ENCODE results near the gene ZFP36L2. TPM values are rescaled to one million over a fixed set of nuclear protein-coding genes. Genes with fewer than 3 reads are reported as not detected.

Gene ZFP36L2
- total and polyA plus RNA-seq, 2 donors (not counting 3 experiments of a cell fraction or from before 2014, with no cell fraction given), result 14.5 to 75.9 TPM

- Histone ChIP-seq H3K27ac (ENCODE audit: insufficient read depth, low read depth, low read length) (peak overlapping the region; percentile 92), H3K9me3 (replicated peaks; ENCODE audit: control insufficient read depth, insufficient read depth, low read length) (no peaks in the 10 kb centered on the region), H3K9me1 (replicated peaks; ENCODE audit: control insufficient read depth, extremely low read depth, insufficient read depth, low read length) (no peaks in the 10 kb centered on the region), H4K20me1 (replicated peaks; ENCODE audit: control insufficient read depth, extremely low read depth, insufficient read depth, low read length) (no peaks in the 10 kb centered on the region), H3K36me3 (ENCODE audit: control insufficient read depth in 2 of 2, extremely low read depth in 1 of 2, insufficient read depth in 2 of 2, low read length in 2 of 2) (no peaks in the 10 kb centered on the region), H3K4me2 (ENCODE audit: insufficient read depth, low read length) (no peak overlapping the region), H3K4me3 (replicated peaks in 1 of 3; ENCODE audit: insufficient read depth in 1 of 3, low read depth in 1 of 3, low read length in 3 of 3) (no peak overlapping the region), H3K27me3 (ENCODE audit: control insufficient read depth in 2 of 2, insufficient read depth in 2 of 2, low read length in 2 of 2) (no peaks in the 10 kb centered on the region), H3K4me1 (ENCODE audit: control insufficient read depth, extremely low read depth, insufficient read depth, low read length) (peaks cover 53% of the 10 kb centered on the region), H2AFZ (ENCODE audit: low read depth, low read length) (peak overlapping the region; percentile 0), H3K9ac (replicated peaks; ENCODE audit: extremely low read depth, insufficient read depth, low read length) (peak overlapping the region; percentile 76), H3K79me2 (ENCODE audit: control insufficient read depth, insufficient read depth, low read length) (no peaks in the 10 kb centered on the region)
- no peak for DNase-seq (ENCODE audit: low read depth, low spot score)
- POLR2A ChIA-PET, result interaction anchor here (1.1 kb wide), 1 partner anchor 49 kb away, joined by 3 read pairs; the partner anchor contains the start of gene ZFP36L2
- no peak for FAIRE-seq
- dilution Hi-C loops (cut with MboI; ENCODE audit: extremely low pct_ligation_motif_present, low sequenced_read_pairs), result loop anchor here (10.0 kb wide), 1 partner anchor 47 kb away; the partner anchor contains the start of gene ZFP36L2
- intact Hi-C loops (cut with micrococcal nuclease), result no loop called here
- BruUV-seq (replicated peaks), result no TSS peak
- TF ChIP-seq GATA2 (IDR thresholded peaks at IDR 0.05; ENCODE audit: insufficient read depth, insufficient read length, low read depth, low read length) (no peak), POLR2AphosphoS5 (IDR thresholded peaks at IDR 0.05; ENCODE audit: insufficient read depth, low read depth, low read length) (no peak), FOS (IDR thresholded peaks at IDR 0.05; ENCODE audit: borderline replicate concordance, insufficient read depth, low read length) (no peak), EZH2 (IDR thresholded peaks at IDR 0.05; ENCODE audit: borderline replicate concordance, low read depth, low read length, severe bottlenecking) (no peak), POLR2A (IDR thresholded peaks at IDR 0.05; ENCODE audit: low read depth, low read length) (no peak), JUN (IDR thresholded peaks at IDR 0.05; ENCODE audit: borderline replicate concordance, insufficient read depth, insufficient read length, low read depth) (no peak), MYC (IDR thresholded peaks at IDR 0.05; ENCODE audit: low read depth, low read length) (no peak)
- TF ChIP-seq, protein P1, sequence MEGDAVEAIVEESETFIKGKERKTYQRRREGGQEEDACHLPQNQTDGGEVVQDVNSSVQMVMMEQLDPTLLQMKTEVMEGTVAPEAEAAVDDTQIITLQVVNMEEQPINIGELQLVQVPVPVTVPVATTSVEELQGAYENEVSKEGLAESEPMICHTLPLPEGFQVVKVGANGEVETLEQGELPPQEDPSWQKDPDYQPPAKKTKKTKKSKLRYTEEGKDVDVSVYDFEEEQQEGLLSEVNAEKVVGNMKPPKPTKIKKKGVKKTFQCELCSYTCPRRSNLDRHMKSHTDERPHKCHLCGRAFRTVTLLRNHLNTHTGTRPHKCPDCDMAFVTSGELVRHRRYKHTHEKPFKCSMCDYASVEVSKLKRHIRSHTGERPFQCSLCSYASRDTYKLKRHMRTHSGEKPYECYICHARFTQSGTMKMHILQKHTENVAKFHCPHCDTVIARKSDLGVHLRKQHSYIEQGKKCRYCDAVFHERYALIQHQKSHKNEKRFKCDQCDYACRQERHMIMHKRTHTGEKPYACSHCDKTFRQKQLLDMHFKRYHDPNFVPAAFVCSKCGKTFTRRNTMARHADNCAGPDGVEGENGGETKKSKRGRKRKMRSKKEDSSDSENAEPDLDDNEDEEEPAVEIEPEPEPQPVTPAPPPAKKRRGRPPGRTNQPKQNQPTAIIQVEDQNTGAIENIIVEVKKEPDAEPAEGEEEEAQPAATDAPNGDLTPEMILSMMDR (IDR thresholded peaks at IDR 0.05; ENCODE audit: extremely low read depth in 1 of 2, insufficient read depth in 1 of 2, low read depth in 1 of 2, low read length in 2 of 2), result no peak
- TF ChIP-seq, protein P2, sequence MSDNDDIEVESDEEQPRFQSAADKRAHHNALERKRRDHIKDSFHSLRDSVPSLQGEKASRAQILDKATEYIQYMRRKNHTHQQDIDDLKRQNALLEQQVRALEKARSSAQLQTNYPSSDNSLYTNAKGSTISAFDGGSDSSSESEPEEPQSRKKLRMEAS (IDR thresholded peaks at IDR 0.05; ENCODE audit: insufficient read depth, insufficient read length), result no peak
- CTCF ChIA-PET, result interaction anchor here (2.6 kb wide), 1 partner anchor 9 kb away, joined by 17 read pairs; no protein-coding TSS in a partner anchor
Observed at GRCh38 chr2:43178055-43178598, 48.3 kb downstream of the ZFP36L2 start.
